ENCODE measurements around the gene FCHSD2.

FCHSD2 gene

GRCh38 chr11:72807792-72808191, 334.3 kb downstream of the FCHSD2 start:
- ChIA-PET POLR2A (interaction anchor here (0.6 to 1.1 kb wide), 2 partner anchors 62 to 85 kb away, joined by 3 read pairs; no protein-coding TSS in a partner anchor), CTCF (interaction anchor here (0.9 to 1.3 kb wide), 2 partner anchors 13 to 82 kb away, joined by 4 to 9 read pairs; partner anchors contain the start of gene STARD10)
- TF ChIP-seq SP7 (tag by site-specific recombination; IDR thresholded peaks at IDR 0.05) (no peak), ZFP41 (tag by site-specific recombination; IDR thresholded peaks at IDR 0.05; ENCODE audit: borderline replicate concordance) (no peak), ZNF654 (tag by site-specific recombination; IDR thresholded peaks at IDR 0.05; ENCODE audit: low read depth) (no peak), ZNF248 (tag by site-specific recombination; IDR thresholded peaks at IDR 0.05) (no peak), REPIN1 (tag by site-specific recombination; IDR thresholded peaks at IDR 0.05; ENCODE audit: low read depth) (no peak), ZNF19 (tag by site-specific recombination; IDR thresholded peaks at IDR 0.05; ENCODE audit: low read depth) (no peak), ZNF747 (tag by site-specific recombination; IDR thresholded peaks at IDR 0.05) (no peak), ZXDB (tag by site-specific recombination; IDR thresholded peaks at IDR 0.05) (no peak), ZNF621 (tag by site-specific recombination; IDR thresholded peaks at IDR 0.05) (no peak), ZNF2 (tag by site-specific recombination; IDR thresholded peaks at IDR 0.05) (no peak), ZNF571 (tag by site-specific recombination; IDR thresholded peaks at IDR 0.05) (no peak), HOXA7 (CRISPR knock-in tag; IDR thresholded peaks at IDR 0.05; ENCODE audit: borderline replicate concordance) (no peak), ZNF561 (tag by site-specific recombination; IDR thresholded peaks at IDR 0.05; ENCODE audit: borderline replicate concordance) (no peak)
- TF ChIP-seq, protein P1, sequence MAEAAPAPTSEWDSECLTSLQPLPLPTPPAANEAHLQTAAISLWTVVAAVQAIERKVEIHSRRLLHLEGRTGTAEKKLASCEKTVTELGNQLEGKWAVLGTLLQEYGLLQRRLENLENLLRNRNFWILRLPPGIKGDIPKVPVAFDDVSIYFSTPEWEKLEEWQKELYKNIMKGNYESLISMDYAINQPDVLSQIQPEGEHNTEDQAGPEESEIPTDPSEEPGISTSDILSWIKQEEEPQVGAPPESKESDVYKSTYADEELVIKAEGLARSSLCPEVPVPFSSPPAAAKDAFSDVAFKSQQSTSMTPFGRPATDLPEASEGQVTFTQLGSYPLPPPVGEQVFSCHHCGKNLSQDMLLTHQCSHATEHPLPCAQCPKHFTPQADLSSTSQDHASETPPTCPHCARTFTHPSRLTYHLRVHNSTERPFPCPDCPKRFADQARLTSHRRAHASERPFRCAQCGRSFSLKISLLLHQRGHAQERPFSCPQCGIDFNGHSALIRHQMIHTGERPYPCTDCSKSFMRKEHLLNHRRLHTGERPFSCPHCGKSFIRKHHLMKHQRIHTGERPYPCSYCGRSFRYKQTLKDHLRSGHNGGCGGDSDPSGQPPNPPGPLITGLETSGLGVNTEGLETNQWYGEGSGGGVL (tag by site-specific recombination; IDR thresholded peaks at IDR 0.05) = no peak
- TF ChIP-seq, protein P2, sequence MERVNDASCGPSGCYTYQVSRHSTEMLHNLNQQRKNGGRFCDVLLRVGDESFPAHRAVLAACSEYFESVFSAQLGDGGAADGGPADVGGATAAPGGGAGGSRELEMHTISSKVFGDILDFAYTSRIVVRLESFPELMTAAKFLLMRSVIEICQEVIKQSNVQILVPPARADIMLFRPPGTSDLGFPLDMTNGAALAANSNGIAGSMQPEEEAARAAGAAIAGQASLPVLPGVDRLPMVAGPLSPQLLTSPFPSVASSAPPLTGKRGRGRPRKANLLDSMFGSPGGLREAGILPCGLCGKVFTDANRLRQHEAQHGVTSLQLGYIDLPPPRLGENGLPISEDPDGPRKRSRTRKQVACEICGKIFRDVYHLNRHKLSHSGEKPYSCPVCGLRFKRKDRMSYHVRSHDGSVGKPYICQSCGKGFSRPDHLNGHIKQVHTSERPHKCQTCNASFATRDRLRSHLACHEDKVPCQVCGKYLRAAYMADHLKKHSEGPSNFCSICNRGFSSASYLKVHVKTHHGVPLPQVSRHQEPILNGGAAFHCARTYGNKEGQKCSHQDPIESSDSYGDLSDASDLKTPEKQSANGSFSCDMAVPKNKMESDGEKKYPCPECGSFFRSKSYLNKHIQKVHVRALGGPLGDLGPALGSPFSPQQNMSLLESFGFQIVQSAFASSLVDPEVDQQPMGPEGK (tag by site-specific recombination; IDR thresholded peaks at IDR 0.05) = no peak
- TF ChIP-seq, protein P3, sequence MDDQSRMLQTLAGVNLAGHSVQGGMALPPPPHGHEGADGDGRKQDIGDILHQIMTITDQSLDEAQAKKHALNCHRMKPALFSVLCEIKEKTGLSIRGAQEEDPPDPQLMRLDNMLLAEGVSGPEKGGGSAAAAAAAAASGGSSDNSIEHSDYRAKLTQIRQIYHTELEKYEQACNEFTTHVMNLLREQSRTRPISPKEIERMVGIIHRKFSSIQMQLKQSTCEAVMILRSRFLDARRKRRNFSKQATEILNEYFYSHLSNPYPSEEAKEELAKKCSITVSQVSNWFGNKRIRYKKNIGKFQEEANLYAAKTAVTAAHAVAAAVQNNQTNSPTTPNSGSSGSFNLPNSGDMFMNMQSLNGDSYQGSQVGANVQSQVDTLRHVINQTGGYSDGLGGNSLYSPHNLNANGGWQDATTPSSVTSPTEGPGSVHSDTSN (CRISPR knock-in tag; IDR thresholded peaks at IDR 0.05) = no peak
- TF ChIP-seq, protein P4, sequence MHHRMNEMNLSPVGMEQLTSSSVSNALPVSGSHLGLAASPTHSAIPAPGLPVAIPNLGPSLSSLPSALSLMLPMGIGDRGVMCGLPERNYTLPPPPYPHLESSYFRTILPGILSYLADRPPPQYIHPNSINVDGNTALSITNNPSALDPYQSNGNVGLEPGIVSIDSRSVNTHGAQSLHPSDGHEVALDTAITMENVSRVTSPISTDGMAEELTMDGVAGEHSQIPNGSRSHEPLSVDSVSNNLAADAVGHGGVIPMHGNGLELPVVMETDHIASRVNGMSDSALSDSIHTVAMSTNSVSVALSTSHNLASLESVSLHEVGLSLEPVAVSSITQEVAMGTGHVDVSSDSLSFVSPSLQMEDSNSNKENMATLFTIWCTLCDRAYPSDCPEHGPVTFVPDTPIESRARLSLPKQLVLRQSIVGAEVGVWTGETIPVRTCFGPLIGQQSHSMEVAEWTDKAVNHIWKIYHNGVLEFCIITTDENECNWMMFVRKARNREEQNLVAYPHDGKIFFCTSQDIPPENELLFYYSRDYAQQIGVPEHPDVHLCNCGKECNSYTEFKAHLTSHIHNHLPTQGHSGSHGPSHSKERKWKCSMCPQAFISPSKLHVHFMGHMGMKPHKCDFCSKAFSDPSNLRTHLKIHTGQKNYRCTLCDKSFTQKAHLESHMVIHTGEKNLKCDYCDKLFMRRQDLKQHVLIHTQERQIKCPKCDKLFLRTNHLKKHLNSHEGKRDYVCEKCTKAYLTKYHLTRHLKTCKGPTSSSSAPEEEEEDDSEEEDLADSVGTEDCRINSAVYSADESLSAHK (tag by site-specific recombination; IDR thresholded peaks at IDR 0.05) = no peak
- no peaks in the 10 kb centered on the region for H3K9me3 ChIP-seq (ENCODE audit: control insufficient read depth, insufficient read depth, low read depth, low read length)
- H3K36me3 ChIP-seq (ENCODE audit: control insufficient read depth in 2 of 2, insufficient read depth in 1 of 2, low read length in 2 of 2) = peaks cover 0 to 14% of the 10 kb centered on the region in 2 experiments; a peak in 2 of 3 replicates
- H3K4me3 ChIP-seq (ENCODE audit: low read depth, low read length) = no peak overlapping the region
- H3K27ac ChIP-seq (ENCODE audit: extremely low read depth, low read depth, low read length) = no peak overlapping the region
- no peaks in the 10 kb centered on the region for H3K4me1 ChIP-seq (ENCODE audit: control insufficient read depth, insufficient read depth, low read length)

Data from HEK293 (cell line).